Measurements from ENCODE around the gene KCNK2.
"Not testable (repeated sequence)": the region's sequence is repeated elsewhere in the genome, so short reads cannot be mapped to it uniquely, and the experiment has no call there.

Gene KCNK2

DNA sequence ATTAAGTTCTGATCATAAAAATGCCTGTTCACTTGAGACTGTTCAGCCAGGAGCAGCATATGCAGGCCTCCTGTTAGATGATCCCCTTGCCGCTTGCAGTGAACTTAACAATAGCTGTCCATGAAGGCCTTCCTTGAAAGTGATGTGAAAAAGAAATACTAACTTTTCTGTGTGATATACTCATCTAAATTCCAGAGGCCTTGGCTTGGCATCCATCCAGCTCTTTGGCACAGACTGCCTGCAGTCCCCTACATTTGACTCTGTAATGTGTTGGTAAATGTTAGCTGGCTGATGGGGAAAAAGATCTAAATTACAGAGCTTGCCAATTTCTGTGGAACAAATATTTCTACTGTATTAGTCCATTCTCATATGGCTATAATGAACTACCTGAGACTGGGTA lies 73.7 kb downstream of the KCNK2 start:
- no peak for DNase-seq (ENCODE audit: low read depth)

DNA sequence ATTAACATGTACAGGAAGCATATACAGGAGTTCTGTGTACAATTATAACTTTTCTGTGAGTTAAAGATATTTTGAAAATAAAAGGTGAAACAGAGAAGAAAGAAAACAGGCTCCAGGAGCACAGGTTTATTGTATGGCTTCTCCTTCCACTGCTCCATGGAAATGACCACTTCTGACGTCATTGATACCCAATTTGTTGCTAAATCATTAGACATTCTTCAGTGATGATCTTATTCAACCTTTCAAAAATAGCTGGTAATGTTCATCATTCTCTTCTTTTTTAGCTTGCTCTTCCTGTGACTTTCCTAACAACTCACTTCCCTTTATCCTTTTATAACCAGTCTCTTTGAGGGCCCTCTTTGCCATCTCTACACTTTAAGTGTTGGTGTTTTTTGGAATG lies 77.8 kb downstream of the KCNK2 start:
- DNase-seq (ENCODE audit: low read depth) = peak; percentile 44

DNA sequence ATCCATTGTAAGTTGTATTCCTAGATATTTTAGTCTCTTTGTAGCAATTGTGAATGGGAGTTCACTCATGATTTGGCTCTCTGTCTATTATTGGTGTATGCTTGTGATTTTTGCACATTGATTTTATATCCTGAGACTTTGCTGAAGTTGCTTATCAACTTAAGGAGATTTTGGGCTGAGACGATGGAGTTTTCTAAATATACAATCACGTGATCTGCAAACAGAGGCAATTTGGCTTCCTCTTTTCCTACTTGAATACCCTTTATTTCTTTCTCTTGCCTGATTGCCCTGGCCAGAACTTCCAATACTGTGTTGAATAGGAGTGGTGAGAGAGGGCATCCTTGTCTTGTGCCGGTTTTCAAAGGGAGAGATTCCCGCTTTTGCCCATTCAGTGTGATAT lies 80.6 kb downstream of the KCNK2 start:
- not testable (repeated sequence) for DNase-seq (ENCODE audit: low read depth)

DNA sequence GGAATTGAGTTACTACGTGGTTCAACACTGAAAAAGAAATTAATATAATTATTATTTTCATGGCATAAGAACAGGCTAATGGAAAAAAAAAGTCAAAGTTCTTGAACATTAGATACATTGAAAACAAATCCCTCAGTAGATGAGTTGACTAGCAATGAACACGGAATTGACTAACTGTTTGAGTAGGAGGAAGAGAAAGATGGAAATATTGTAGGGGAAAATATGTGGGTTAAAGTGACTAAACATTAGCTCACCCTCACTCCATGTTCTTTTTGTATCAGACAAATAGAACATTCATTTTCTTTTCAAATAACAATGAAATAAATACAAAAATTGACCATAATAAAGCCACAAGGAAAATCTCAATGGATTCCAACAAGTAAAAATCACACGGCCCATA lies 84.3 kb downstream of the KCNK2 start:
- DNase-seq (ENCODE audit: low read depth) = peak; percentile 66

DNA sequence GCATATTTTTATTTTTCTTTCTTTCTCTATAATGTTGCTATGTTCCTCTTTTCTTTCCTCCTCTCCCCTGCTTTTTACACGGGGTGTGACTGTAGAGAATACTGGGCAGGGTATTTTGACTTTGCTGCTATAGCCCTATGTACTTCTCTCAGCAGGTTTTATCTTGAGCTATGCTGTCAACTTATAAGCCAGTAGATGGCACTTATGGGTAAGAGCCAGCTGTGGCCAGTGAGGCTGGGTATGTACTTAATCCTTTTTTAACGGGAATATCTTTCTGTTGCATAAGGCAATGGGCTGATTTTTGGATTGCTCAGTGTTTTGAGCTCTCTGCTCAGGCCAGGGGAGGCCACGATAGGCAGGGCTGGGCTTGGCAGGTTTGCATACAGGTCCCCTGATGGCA lies 99.0 kb downstream of the KCNK2 start:
- DNase-seq (ENCODE audit: low read depth) = no peak

DNA sequence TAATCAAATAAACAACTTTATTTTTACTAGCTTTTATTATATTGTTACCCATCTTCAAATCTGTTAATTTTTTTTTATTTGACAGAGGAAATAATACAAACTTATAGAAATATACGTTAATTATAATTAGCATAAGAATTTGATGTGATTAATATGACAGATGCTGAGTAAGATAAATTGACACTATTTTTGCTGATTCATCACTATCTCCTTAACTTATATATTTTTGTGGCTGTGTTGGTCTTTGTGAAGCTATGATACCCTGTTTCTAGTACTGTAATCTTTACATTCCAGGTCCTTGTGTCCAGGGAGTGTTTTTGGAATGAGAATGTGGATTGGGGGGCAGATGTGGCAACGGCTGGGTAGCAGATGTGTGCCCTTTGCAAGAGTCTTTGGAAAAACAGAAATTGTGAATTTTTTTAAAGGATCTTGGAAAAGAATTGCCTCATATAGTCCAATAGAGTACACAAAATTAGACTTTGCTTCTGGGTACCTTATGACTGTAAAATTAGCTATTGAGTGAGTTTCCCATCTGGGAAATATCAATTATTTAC lies 102.6 kb downstream of the KCNK2 start:
- DNase-seq (ENCODE audit: low read depth) = no peak

DNA sequence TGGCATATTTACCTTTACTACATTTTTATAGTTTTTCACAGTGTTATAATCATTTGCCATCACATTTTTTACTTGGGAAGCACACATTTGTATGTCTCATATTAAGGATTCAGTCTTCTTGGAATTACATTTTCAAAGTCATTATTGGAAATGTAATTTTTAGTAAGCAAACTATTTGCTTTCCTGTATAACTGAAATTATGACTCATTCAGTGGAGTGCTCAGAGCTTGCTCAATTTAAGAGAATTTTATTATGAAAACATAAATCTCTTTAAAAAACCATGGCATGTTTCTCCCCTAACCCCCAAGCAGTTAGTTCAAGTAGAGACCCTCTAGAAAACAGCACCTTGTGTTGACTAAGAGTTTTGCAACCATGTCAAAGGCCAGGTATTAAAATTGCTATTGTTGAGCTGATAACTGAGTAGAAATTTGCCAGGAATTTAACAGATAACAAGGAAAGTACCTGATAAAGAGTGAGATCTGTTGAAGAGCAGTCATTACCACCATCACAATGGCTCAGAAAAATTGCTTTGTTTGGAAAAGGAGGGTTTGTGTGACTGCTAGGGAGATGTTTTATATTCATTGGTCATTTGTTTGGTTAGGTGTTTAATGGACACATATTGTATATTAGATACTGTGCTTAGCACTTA lies 105.9 kb downstream of the KCNK2 start:
- DNase-seq (ENCODE audit: low read depth) = no peak

DNA sequence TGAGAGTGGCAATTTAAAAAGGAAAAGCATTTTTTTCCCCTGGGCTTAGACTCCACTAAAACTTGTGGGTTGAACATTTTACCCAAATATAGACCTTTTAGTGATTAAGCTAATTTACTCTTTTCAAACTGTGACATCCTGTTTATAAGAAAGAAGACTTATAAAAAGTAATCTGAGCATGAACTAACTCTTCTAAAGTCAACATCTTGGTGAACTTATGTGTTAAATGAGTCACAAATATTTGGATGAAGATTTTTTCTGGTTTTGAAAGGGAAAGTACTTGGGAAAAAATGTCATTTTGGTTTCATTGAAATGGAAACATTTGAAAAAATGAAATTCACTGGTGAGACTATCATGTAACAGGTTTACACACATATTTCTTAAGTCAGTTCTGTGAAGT lies 109.8 kb downstream of the KCNK2 start:
- peak; percentile 85 for DNase-seq (ENCODE audit: low read depth)

DNA sequence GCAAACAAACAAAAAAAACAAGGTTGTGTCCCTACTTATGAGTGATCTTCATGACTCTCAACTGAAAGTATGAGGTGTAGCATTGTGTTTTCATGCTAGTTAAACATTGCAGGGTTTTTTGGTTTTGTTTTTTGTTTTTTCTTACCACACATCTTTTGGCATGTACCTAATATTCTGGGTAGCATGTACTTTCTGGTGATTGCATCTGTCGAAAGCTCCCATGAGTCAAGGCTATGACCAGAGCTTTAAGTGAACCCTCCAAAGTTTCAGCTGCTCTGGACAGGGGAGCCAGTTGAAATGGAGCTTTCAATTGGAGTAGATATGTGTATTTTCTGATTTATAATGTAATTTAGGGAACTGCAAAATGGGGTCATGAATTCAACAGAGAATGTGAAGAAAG lies 115.5 kb downstream of the KCNK2 start:
- no peak for DNase-seq (ENCODE audit: low read depth)

DNA sequence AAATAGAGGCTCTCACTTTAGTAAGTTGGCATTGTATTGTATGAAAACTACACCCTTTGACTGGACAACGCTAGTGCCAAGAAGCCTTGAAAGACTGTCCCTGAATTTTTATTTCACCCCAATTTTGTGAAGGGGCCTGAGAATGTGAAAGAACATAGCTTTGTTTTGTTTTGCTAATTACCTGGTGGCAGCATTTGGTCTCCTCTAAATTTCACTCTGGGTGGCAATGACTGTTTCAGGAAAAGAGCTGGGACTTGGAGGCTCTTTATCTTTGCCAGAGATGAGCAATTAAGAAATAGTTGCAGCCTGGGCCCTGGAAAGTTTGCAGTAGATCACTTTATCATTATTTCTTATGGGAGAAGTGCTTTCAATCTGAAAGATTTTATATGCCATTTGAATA lies 117.6 kb downstream of the KCNK2 start:
- no peak for DNase-seq (ENCODE audit: low read depth)

DNA sequence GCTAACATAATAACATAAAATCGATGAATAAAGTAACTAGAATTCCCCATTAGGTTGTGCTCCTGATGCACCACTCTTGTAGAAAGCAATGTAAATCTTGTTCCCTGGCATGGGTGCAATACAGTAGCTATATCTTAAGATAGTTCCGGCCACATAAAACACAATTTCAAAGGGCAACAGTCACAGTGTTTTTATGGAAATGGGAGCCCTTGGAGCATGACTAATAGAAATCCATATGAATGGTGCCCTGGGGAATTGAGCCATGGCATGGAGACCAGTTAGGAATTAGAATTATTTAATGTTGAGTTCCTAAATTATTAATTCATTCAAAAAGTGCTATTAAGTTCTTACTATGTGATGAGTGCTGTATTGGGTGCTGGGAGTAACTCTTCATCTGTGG lies 118.7 kb downstream of the KCNK2 start:
- no peak for DNase-seq (ENCODE audit: low read depth)

DNA sequence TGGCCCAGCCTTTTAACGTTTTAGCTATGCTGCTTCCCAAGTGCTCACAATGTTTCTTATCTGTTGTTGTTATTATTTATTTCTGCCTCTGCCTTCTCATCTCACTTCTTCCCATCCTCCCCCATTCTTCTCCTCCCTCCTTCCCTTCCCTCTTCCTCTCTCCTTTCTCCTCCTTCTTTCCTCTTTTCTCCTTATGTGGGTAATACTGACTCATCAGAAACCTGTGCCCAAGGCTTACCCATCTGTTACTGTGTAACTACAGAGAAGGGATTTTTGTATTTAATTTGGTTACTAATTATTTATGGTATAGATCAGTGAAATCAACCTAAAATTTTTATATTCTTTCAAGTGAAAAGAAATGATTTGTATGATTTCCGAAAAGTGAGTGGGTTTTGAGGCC lies 120.3 kb downstream of the KCNK2 start:
- no peak for DNase-seq (ENCODE audit: low read depth)

DNA sequence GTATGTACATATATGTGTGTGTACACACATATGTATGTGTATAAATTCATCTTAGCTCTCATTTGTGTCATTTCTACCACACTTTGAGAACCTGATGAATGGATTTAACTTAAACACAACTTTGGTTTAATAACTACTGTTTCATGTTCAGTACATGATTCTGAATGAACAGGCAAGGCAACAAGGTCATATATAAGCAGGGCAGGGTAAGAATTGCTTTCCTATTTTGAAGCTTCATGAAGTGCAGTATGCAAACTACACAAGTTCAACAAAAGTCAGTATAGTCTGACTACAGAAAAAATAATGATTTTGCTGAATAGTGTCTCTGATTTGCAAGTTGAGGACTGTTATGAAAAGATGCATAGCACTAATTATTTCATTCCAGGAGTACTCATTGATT lies 127.6 kb downstream of the KCNK2 start:
- no peak for DNase-seq (ENCODE audit: low read depth)

DNA sequence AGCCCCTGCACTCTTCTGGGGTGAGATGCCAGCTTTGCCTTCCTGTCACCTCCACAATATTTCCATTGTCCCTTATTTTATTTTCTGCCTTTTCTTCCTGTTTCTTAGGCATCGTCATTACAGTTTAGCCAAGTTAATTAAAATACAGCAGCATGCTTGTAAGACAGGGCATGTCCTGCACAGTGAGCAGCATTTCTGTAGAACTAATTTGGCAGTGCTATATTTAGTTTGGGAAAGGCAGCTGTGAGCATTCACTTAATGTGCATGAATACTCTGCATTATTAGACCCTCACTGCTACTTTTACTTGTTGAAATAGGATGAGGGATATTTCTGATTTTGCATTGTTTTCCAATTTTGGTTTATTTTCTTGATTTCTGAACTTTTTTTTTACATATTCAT lies 133.3 kb downstream of the KCNK2 start:
- DNase-seq (ENCODE audit: low read depth) = no peak

DNA sequence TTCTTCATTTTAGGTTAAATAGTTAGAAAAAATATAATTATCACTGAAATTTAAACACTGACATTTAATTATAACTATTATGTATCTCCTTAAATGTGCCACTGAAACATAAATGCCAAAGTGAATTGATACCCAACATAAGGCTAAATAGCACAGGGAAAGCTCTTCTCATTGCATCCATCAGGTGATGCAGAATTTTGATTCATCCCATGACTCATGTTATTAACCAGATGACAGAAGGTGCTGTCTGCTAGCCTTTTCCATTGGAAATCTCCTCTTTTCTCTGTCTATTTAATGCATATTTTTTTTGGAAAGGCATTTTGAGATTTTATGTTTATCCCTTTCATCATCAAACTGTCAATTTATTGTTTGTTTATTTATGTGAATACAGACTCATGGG lies 136.8 kb downstream of the KCNK2 start:
- no peak for DNase-seq (ENCODE audit: low read depth)

DNA sequence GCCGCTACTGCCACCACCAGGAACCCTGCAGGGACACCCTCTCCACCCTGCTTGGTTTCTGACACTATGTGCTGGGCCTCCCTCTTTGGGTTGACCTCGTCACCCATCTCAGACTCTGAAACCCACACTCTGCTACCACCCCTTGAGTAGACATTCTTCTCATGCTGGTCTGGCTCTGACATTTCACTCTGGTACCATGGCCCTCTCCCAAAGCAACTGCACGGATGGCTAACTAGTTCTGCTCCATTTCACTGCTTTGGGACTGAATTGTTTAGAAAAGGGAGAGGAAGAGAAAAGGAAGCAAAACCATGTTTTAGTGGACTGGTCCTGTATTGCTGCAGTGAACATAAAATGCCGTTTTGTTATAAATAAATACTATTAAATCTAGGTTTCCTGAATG lies 137.8 kb downstream of the KCNK2 start:
- no peak for DNase-seq (ENCODE audit: low read depth)

DNA sequence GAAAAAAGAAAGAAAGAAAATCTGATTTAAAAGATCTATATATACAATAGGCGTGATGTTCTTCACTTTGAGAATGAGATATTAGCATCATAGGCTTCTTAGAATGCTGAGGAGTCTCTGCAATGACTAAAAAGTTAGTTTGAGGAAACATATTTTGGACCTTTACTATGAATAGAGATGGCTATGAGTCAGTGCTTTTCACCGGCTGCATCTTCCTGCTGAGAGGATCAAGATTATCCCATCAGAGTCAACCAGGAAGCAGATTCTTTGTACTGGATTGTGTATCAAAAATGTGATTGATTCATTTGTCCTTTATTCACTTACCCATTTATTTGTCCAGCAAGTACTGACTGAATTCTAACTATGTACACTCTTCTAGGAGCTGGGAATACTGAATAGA lies 144.2 kb downstream of the KCNK2 start:
- DNase-seq (ENCODE audit: low read depth) = peak; percentile 7

DNA sequence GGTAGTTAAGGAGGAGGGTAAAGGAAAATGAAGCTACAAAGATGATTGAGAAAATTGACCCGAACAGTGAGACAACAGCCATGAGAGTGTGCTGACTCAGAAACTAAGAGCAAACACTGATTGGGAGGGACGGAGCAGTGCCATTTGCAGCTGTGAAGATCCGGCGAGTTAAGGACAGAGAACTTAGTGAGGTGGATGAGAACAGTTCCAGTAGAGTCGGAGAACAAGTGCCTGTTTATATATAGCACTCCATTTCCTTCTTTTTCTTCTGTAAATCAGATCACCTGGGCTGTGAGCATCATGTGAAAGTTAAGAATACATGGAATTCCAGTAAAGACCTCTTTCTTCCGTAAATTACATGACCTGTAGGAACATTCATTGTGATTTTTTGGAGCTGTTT lies 145.7 kb downstream of the KCNK2 start:
- DNase-seq (ENCODE audit: low read depth) = no peak

DNA sequence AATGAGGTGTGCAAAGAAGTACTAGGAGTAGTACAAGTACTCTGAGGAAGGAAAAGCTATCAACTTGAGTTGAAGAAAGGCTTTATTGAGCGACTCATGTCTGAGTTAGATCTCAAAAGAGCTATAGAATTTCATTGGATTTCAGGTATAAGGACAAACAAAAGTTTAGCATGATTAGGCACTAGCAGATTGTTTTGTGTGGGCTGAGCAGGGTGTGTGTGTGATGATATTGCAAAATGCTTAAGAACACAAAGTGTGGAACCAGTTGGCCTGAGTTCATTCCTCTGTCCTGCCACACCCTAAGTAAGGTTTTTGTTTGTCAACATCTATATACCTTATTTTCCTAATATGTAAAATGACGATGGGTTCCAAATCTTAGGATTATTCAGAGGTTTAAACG lies 158.9 kb downstream of the KCNK2 start:
- no peak for DNase-seq (ENCODE audit: low read depth)

DNA sequence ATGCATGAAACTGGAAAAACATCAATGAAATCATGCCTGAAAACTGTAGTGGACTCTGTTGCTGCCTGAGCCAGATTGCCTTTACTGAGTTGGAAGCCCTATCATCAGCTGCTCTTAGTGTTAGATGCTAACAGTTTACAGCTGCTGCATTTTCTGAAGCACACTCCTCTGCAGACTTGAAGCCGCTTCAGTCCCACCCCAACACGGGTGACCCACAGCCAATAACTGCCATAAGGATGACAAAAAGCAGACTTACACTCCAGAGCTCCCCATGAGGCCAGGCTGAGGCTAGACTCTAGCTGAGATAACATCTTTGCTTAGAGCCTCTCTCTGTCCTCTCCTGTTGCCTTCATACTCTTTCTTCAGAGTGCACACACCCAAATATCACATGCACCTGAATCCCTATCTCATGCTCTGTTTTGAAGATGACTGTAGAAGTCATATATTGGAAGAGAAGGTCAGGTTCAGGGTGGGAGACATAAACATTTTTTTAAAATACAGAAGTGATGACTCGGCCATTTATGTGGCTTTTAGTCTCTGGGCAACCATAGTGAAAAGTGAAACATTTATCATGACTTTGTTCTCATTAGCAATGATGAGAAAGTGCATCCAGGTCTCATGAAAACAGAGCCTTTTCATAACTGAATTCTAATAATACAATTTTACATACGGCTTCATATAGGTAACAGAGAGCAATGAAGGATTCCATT lies 161.0 kb downstream of the KCNK2 start:
- DNase-seq (ENCODE audit: low read depth) = no peak

DNA sequence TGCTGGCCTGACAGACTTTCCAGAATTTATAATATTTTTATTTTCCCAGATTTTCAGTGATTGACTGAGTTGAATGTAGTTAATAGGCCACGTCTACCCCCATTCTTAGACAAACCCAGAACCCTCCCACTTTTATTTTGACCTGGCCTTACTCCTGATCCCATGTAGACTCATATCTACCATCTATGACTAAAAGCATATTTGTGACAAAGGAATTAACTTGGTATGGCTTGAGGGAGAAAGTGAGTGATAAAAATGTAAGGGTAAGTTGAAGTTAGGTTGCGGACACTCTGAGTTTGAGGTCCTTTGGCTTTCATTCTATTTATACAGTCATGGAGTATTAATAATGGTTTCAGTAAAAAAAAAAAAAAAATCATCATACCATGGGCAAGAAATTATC lies 168.4 kb downstream of the KCNK2 start:
- DNase-seq (ENCODE audit: low read depth) = no peak

DNA sequence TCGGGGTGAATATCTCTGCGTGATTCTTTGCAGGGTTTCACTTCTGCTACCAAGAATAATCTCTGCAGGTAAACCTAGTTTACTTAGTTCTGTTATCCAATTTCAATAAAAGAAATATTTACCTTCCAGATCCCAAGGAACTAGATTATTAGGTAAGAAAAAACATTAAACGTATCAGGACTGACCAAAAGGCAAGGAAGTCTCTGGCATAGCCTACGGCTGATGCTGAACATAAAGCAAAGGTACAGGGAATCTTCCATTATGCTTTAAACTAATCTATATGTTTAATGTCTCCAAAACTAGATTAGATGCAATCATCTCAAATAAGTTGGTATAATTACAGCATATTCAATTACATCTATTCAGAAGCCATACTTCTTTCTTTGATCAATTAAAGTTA lies 168.9 kb downstream of the KCNK2 start:
- no peak for DNase-seq (ENCODE audit: low read depth)

DNA sequence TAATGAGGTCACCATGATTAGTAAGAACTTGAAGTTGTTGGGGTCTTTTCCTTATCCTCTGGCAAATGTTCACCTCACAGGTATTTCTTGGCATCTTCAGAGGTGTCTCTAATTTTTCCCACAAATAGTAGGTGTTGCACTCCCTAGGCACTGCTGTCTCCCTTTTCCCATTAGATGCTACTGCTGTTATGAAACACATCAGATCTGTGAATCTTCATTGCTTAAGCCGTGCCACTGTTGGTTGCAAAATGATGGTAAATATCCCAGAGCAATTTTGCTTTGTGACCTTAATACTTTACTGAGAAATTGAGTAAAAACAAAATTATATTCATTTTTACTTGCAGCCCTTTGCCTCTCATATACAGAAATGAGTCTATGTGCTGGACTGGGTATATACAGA lies 169.6 kb downstream of the KCNK2 start:
- DNase-seq (ENCODE audit: low read depth) = no peak

All from stromal cell of bone marrow (primary cell).